AG08396 (cell line): Measurements from ENCODE around the gene PEX26.
A peak's percentile ranks its signal among the peaks of the same experiment; 100 is the strongest.
"Not testable (repeated sequence)": the region's sequence is repeated elsewhere in the genome, so short reads cannot be mapped to it uniquely, and the experiment has no call there.

Experiments
- DNase-seq: peaks from one replicate; pipeline ENCODE4 v3.0.0; 2012; ENCODE audit warnings: low spot score, mixed read lengths

Gene PEX26

GRCh38 chr22:18056807-18057474, 20.8 kb upstream of the PEX26 start:
- no peak for DNase-seq

- DNase-seq: peak; percentile 84
Observed at GRCh38 chr22:18057568-18058209, 20.1 kb upstream of the PEX26 start.

GRCh38 chr22:18058371-18059093, 19.3 kb upstream of the PEX26 start:
- no peak for DNase-seq

GRCh38 chr22:18059094-18059417, 18.7 kb upstream of the PEX26 start:
- no peak for DNase-seq

- no peak for DNase-seq
Observed at GRCh38 chr22:18059473-18059872, 18.3 kb upstream of the PEX26 start.

- no peak for DNase-seq
Observed at GRCh38 chr22:18059991-18060390, 17.8 kb upstream of the PEX26 start.

- DNase-seq: peak; percentile 44
Observed at GRCh38 chr22:18060646-18061620, 16.9 kb upstream of the PEX26 start.

- no peak for DNase-seq
Observed at GRCh38 chr22:18062421-18062820, 15.4 kb upstream of the PEX26 start.

GRCh38 chr22:18063306-18063705, 14.5 kb upstream of the PEX26 start:
- no peak for DNase-seq

GRCh38 chr22:18063715-18064114, 14.1 kb upstream of the PEX26 start:
- DNase-seq: not testable (repeated sequence)

- DNase-seq: no peak
Observed at GRCh38 chr22:18064636-18065035, 13.2 kb upstream of the PEX26 start.

GRCh38 chr22:18065256-18065655, 12.5 kb upstream of the PEX26 start:
- DNase-seq: no peak

GRCh38 chr22:18066181-18066859, 11.5 kb upstream of the PEX26 start:
- DNase-seq: no peak

- DNase-seq: no peak
Observed at GRCh38 chr22:18067121-18067520, 10.7 kb upstream of the PEX26 start.

GRCh38 chr22:18067548-18068341, 10.0 kb upstream of the PEX26 start:
- DNase-seq: no peak

- peak; percentile 42 for DNase-seq
Observed at GRCh38 chr22:18068381-18068988, 9.3 kb upstream of the PEX26 start.

- DNase-seq: no peak
Observed at GRCh38 chr22:18069041-18069440, 8.7 kb upstream of the PEX26 start.

- no peak for DNase-seq
Observed at GRCh38 chr22:18070041-18070440, 7.7 kb upstream of the PEX26 start.

- no peak for DNase-seq
Observed at GRCh38 chr22:18070556-18071306, 7.1 kb upstream of the PEX26 start.
